ENCODE results near the gene ZFYVE28.

The ZFYVE28 gene

GRCh38 chr4:2400841-2401609 lies 17.4 kb downstream of the ZFYVE28 start:
- no peak overlapping the region for H3K9ac ChIP-seq (ENCODE audit: low read depth, low read length)
- H3K4me1 ChIP-seq (ENCODE audit: insufficient read depth, low read length) = 0 out of 2 replicates have a peak, but pooled peaks cover 5% of the 10 kb centered on the region
- H3K36me3 ChIP-seq (ENCODE audit: insufficient read depth, low read length) = no peaks in the 10 kb centered on the region
- H3K9me3 ChIP-seq (ENCODE audit: control insufficient read depth, insufficient read depth, low read length) = no peaks in the 10 kb centered on the region

- Histone ChIP-seq H3K4me1 (ENCODE audit: insufficient read depth, low read length) (0 out of 2 replicates have a peak, but pooled peaks cover 5% of the 10 kb centered on the region), H3K9me3 (ENCODE audit: control insufficient read depth, insufficient read depth, low read length) (no peaks in the 10 kb centered on the region), H3K9ac (ENCODE audit: low read depth, low read length) (no peak overlapping the region), H3K36me3 (ENCODE audit: insufficient read depth, low read length) (no peaks in the 10 kb centered on the region)
These were observed 18.7 kb downstream of the ZFYVE28 start for GRCh38 chr4:2399631-2400190.

- H3K9me3 ChIP-seq (ENCODE audit: control insufficient read depth, insufficient read depth, low read length) = no peaks in the 10 kb centered on the region
- H3K9ac ChIP-seq (ENCODE audit: low read depth, low read length) = no peak overlapping the region
- H3K4me1 ChIP-seq (ENCODE audit: insufficient read depth, low read length) = 0 out of 2 replicates have a peak, but pooled peaks cover 5% of the 10 kb centered on the region
- H3K36me3 ChIP-seq (ENCODE audit: insufficient read depth, low read length) = no peaks in the 10 kb centered on the region
These were observed 19.2 kb downstream of the ZFYVE28 start for GRCh38 chr4:2399216-2399615.

GRCh38 chr4:2397596-2398379 lies 20.7 kb downstream of the ZFYVE28 start:
- no peaks in the 10 kb centered on the region for H3K9me3 ChIP-seq (ENCODE audit: control insufficient read depth, insufficient read depth, low read length)
- H3K36me3 ChIP-seq (ENCODE audit: insufficient read depth, low read length) = no peaks in the 10 kb centered on the region
- H3K9ac ChIP-seq (ENCODE audit: low read depth, low read length) = no peak overlapping the region
- H3K4me1 ChIP-seq (ENCODE audit: insufficient read depth, low read length) = peaks cover 15% of the 10 kb centered on the region

GRCh38 chr4:2396781-2397368 lies 21.6 kb downstream of the ZFYVE28 start:
- Histone ChIP-seq H3K4me1 (ENCODE audit: insufficient read depth, low read length) (peaks cover 17% of the 10 kb centered on the region), H3K9me3 (ENCODE audit: control insufficient read depth, insufficient read depth, low read length) (no peaks in the 10 kb centered on the region), H3K36me3 (ENCODE audit: insufficient read depth, low read length) (no peaks in the 10 kb centered on the region), H3K9ac (ENCODE audit: low read depth, low read length) (no peak overlapping the region)

GRCh38 chr4:2395584-2395983 lies 22.9 kb downstream of the ZFYVE28 start:
- H3K9ac ChIP-seq (ENCODE audit: low read depth, low read length) = no peak overlapping the region
- no peaks in the 10 kb centered on the region for H3K36me3 ChIP-seq (ENCODE audit: insufficient read depth, low read length)
- H3K4me1 ChIP-seq (ENCODE audit: insufficient read depth, low read length) = peaks cover 17% of the 10 kb centered on the region
- H3K9me3 ChIP-seq (ENCODE audit: control insufficient read depth, insufficient read depth, low read length) = no peaks in the 10 kb centered on the region

GRCh38 chr4:2395038-2395437 lies 23.4 kb downstream of the ZFYVE28 start:
- no peak overlapping the region for H3K9ac ChIP-seq (ENCODE audit: low read depth, low read length)
- no peaks in the 10 kb centered on the region for H3K36me3 ChIP-seq (ENCODE audit: insufficient read depth, low read length)
- H3K9me3 ChIP-seq (ENCODE audit: control insufficient read depth, insufficient read depth, low read length) = no peaks in the 10 kb centered on the region
- peaks cover 22% of the 10 kb centered on the region for H3K4me1 ChIP-seq (ENCODE audit: insufficient read depth, low read length)

- H3K9me3 ChIP-seq (ENCODE audit: control insufficient read depth, insufficient read depth, low read length) = no peaks in the 10 kb centered on the region
- H3K9ac ChIP-seq (ENCODE audit: low read depth, low read length) = no peak overlapping the region
- peaks cover 26% of the 10 kb centered on the region for H3K4me1 ChIP-seq (ENCODE audit: insufficient read depth, low read length)
- H3K36me3 ChIP-seq (ENCODE audit: insufficient read depth, low read length) = no peaks in the 10 kb centered on the region
These were observed 23.9 kb downstream of the ZFYVE28 start for GRCh38 chr4:2394528-2394927.

- H3K9me3 ChIP-seq (ENCODE audit: control insufficient read depth, insufficient read depth, low read length) = no peaks in the 10 kb centered on the region
- peaks cover 36% of the 10 kb centered on the region for H3K4me1 ChIP-seq (ENCODE audit: insufficient read depth, low read length)
- no peaks in the 10 kb centered on the region for H3K36me3 ChIP-seq (ENCODE audit: insufficient read depth, low read length)
- peak overlapping the region; percentile 25; the same call in 1 of the 2 replicates for H3K9ac ChIP-seq (ENCODE audit: low read depth, low read length)
These were observed 24.8 kb downstream of the ZFYVE28 start for GRCh38 chr4:2393353-2394270.

GRCh38 chr4:2390784-2391421 lies 27.5 kb downstream of the ZFYVE28 start:
- Histone ChIP-seq H3K9ac (ENCODE audit: low read depth, low read length) (no peak overlapping the region), H3K9me3 (ENCODE audit: control insufficient read depth, insufficient read depth, low read length) (no peaks in the 10 kb centered on the region), H3K36me3 (ENCODE audit: insufficient read depth, low read length) (no peaks in the 10 kb centered on the region), H3K4me1 (ENCODE audit: insufficient read depth, low read length) (peaks cover 39% of the 10 kb centered on the region)

- Histone ChIP-seq H3K4me1 (ENCODE audit: insufficient read depth, low read length) (peaks cover 39% of the 10 kb centered on the region), H3K9ac (ENCODE audit: low read depth, low read length) (no peak overlapping the region), H3K9me3 (ENCODE audit: control insufficient read depth, insufficient read depth, low read length) (no peaks in the 10 kb centered on the region), H3K36me3 (ENCODE audit: insufficient read depth, low read length) (no peaks in the 10 kb centered on the region)
These were observed 28.3 kb downstream of the ZFYVE28 start for GRCh38 chr4:2390146-2390545.

- H3K36me3 ChIP-seq (ENCODE audit: insufficient read depth, low read length) = no peaks in the 10 kb centered on the region
- no peaks in the 10 kb centered on the region for H3K9me3 ChIP-seq (ENCODE audit: control insufficient read depth, insufficient read depth, low read length)
- no peak overlapping the region for H3K9ac ChIP-seq (ENCODE audit: low read depth, low read length)
- peaks cover 39% of the 10 kb centered on the region for H3K4me1 ChIP-seq (ENCODE audit: insufficient read depth, low read length)
These were observed 28.8 kb downstream of the ZFYVE28 start for GRCh38 chr4:2389691-2390090.

- no peak overlapping the region for H3K9ac ChIP-seq (ENCODE audit: low read depth, low read length)
These were observed 29.8 kb downstream of the ZFYVE28 start for GRCh38 chr4:2388429-2389182.

More at GRCh38 chr4:2388429-2389182, 29.8 kb downstream of the ZFYVE28 start:
- H3K4me1 ChIP-seq (ENCODE audit: insufficient read depth, low read length) = peaks cover 34% of the 10 kb centered on the region
- H3K36me3 ChIP-seq (ENCODE audit: insufficient read depth, low read length) = no peaks in the 10 kb centered on the region
- H3K9me3 ChIP-seq (ENCODE audit: control insufficient read depth, insufficient read depth, low read length) = no peaks in the 10 kb centered on the region
